ENCODE data around the gene HNRNPUL1. TPM values are rescaled to one million over a fixed set of nuclear protein-coding genes. Genes with fewer than 3 reads are reported as not detected.
"Not testable (repeated sequence)": the region's sequence is repeated elsewhere in the genome, so short reads cannot be mapped to it uniquely, and the experiment has no call there.

HNRNPUL1 gene
- total RNA-seq, 1 experiment from 2014 or later, result 158 TPM

DNA sequence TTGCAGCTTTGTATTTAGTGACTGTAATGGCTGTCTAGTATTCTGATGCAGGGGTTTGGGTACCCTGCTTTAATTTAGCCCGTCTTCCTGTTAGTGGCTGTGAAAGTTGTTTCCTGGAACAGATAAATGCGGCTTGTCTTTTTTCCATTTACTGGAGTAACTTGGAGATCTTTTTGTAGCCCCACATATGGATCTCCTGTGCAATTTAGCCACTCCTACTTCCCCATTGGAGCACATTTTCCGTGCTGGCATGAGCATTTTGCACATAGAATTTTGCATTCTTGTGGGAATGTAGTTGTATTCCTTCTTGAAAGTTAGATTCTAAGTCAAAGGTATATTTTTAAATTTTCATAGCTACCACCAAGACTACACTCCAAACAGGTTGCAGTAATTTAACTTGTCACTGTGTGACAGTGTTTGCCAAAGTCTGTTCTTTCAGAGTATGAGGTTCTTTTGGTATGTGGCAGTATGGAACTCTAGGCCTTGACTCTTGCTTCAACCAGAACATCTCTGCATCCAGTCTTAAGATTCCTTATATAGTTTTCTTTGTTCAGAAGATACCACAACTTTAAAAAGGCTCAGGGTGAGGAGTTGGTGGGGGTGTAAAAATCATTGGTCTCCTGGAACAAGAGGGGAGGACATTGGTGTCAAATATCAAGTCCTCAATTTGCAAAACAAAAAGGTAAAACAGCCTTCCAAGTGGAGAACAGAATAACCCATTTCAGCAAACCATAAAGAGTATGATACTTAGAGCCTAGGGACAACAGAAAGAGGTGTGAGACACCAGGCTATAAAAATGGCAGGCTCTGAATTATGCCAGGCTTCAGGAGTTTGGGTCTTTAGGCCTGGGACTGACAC lies 24.7 kb downstream of the HNRNPUL1 start:
- intact Hi-C loops (cut with micrococcal nuclease), result no loop called here
- H3K9ac ChIP-seq (ENCODE audit: low read length), result no peak overlapping the region
- POLR2A ChIA-PET (ENCODE audit: unreplicated experiment), result no interaction called here

DNA sequence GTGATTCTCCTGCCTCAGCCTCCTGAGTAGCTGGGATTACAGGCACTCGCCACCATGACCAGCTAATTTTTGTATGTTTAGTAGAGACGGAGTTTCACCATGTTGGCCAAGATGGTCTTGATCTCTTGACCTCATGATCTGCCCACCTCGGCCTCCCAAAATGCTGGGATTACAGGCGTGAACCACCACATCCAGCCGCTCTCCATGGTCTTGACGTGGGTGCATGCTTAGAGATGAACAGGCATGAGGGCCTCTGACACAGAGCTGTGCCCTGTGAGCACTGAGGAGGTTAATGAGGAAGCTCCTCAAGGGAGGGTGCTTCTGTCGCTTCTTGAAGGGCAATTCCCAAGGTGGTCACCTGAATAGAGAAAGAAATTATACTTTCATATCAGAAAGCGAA lies 25.6 kb downstream of the HNRNPUL1 start:
- H3F3A ChIP-seq (ENCODE audit: low read length, unreplicated experiment); H3K9ac ChIP-seq (ENCODE audit: low read length); DNase-seq; BruUV-seq (replicated peaks); H3K27me3 ChIP-seq (ENCODE audit: low read length); H3K9me3 ChIP-seq (ENCODE audit: low read length); CTCF ChIA-PET; ATAC-seq; H3K4me2 ChIP-seq (ENCODE audit: low read length); H3K4me3 ChIP-seq (ENCODE audit: low read length); H3K4me1 ChIP-seq (ENCODE audit: insufficient read depth, low read length); H3K27ac ChIP-seq (ENCODE audit: low read length); H3K79me2 ChIP-seq (ENCODE audit: low read length); H4K20me1 ChIP-seq (ENCODE audit: low read length); H3K9me2 ChIP-seq (replicated peaks; ENCODE audit: low read length); H2AFZ ChIP-seq (ENCODE audit: low read length); POLR2A ChIA-PET (ENCODE audit: unreplicated experiment); intact Hi-C loops (cut with micrococcal nuclease): not testable (repeated sequence)
- H3K36me3 ChIP-seq (ENCODE audit: low read depth, low read length), result peaks cover 46% of the 10 kb centered on the region

More for the DNA sequence above, 24.7 kb downstream of the HNRNPUL1 start:
- no TSS peak for BruUV-seq (replicated peaks)
- no peak overlapping the region for H2AFZ ChIP-seq (ENCODE audit: low read length)
- no peaks in the 10 kb centered on the region for H3K9me3 ChIP-seq (ENCODE audit: low read length)
- H3F3A ChIP-seq (ENCODE audit: low read length, unreplicated experiment), result no peaks in the 10 kb centered on the region
- H3K79me2 ChIP-seq (ENCODE audit: low read length), result no peaks in the 10 kb centered on the region
- ATAC-seq, result no peak
- H3K4me1 ChIP-seq (ENCODE audit: insufficient read depth, low read length), result no peaks in the 10 kb centered on the region
- no peak overlapping the region for H3K4me3 ChIP-seq (ENCODE audit: low read length)
- CTCF ChIA-PET, result no interaction called here
- no peak overlapping the region for H3K27ac ChIP-seq (ENCODE audit: low read length)
- TF ChIP-seq, protein P1, sequence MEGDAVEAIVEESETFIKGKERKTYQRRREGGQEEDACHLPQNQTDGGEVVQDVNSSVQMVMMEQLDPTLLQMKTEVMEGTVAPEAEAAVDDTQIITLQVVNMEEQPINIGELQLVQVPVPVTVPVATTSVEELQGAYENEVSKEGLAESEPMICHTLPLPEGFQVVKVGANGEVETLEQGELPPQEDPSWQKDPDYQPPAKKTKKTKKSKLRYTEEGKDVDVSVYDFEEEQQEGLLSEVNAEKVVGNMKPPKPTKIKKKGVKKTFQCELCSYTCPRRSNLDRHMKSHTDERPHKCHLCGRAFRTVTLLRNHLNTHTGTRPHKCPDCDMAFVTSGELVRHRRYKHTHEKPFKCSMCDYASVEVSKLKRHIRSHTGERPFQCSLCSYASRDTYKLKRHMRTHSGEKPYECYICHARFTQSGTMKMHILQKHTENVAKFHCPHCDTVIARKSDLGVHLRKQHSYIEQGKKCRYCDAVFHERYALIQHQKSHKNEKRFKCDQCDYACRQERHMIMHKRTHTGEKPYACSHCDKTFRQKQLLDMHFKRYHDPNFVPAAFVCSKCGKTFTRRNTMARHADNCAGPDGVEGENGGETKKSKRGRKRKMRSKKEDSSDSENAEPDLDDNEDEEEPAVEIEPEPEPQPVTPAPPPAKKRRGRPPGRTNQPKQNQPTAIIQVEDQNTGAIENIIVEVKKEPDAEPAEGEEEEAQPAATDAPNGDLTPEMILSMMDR (conservative IDR thresholded peaks at IDR 0.05; ENCODE audit: low read depth, low read length), result no peak
- TF ChIP-seq EZH2phosphoT487 (IDR thresholded peaks at IDR 0.05; ENCODE audit: borderline replicate concordance, low read length) (no peak), EZH2 (IDR thresholded peaks at IDR 0.05; ENCODE audit: low read length, unreplicated experiment) (no peak)
- no peaks in the 10 kb centered on the region; the same call in 1 of the 2 replicates for H4K20me1 ChIP-seq (ENCODE audit: low read length)
- DNase-seq, result no peak
- H3K4me2 ChIP-seq (ENCODE audit: low read length), result no peak overlapping the region
- peaks cover 41% of the 10 kb centered on the region for H3K36me3 ChIP-seq (ENCODE audit: low read depth, low read length)
- no peaks in the 10 kb centered on the region for H3K9me2 ChIP-seq (replicated peaks; ENCODE audit: low read length)
- no peaks in the 10 kb centered on the region for H3K27me3 ChIP-seq (ENCODE audit: low read length)

DNA sequence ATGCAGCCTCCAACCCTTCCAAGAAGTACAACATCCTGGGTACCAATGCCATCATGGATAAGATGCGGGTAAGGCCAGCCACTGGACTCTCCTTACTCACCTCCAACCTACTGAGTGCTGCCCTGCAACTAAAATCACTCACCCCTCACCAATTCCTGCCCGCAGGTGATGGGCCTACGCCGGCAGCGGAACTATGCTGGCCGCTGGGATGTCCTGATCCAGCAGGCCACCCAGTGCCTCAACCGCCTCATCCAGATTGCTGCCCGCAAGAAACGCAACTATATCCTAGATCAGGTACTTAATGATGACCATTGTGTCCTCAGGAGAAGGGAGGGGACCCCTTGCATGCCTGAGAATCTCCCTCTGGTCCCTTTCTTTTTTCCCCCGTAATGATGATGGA lies 30.2 kb downstream of the HNRNPUL1 start:
- Histone ChIP-seq H3K9me2 (replicated peaks; ENCODE audit: low read length) (no peaks in the 10 kb centered on the region), H3K36me3 (ENCODE audit: low read depth, low read length) (peaks cover 68% of the 10 kb centered on the region), H2AFZ (ENCODE audit: low read length) (no peak overlapping the region), H3K9me3 (ENCODE audit: low read length) (no peaks in the 10 kb centered on the region), H3K4me3 (ENCODE audit: low read length) (no peak overlapping the region), H4K20me1 (ENCODE audit: low read length) (no peaks in the 10 kb centered on the region), H3K79me2 (ENCODE audit: low read length) (no peaks in the 10 kb centered on the region), H3F3A (ENCODE audit: low read length, unreplicated experiment) (no peaks in the 10 kb centered on the region), H3K4me2 (ENCODE audit: low read length) (no peak overlapping the region), H3K9ac (ENCODE audit: low read length) (no peak overlapping the region), H3K27ac (ENCODE audit: low read length) (no peak overlapping the region), H3K4me1 (ENCODE audit: insufficient read depth, low read length) (no peaks in the 10 kb centered on the region), H3K27me3 (ENCODE audit: low read length) (no peaks in the 10 kb centered on the region)
- POLR2A ChIA-PET (ENCODE audit: unreplicated experiment), result no interaction called here
- DNase-seq (no peak), ATAC-seq (no peak)
- BruUV-seq (replicated peaks), result no TSS peak
- intact Hi-C loops (cut with micrococcal nuclease), result no loop called here
- TF ChIP-seq, protein P1 (conservative IDR thresholded peaks at IDR 0.05; ENCODE audit: low read depth, low read length), result no peak
- TF ChIP-seq EZH2phosphoT487 (IDR thresholded peaks at IDR 0.05; ENCODE audit: borderline replicate concordance, low read length) (no peak), EZH2 (IDR thresholded peaks at IDR 0.05; ENCODE audit: low read length, unreplicated experiment) (no peak)
- CTCF ChIA-PET, result no interaction called here
